ENCODE results near the gene TMEM202.
"Not testable (repeated sequence)": the region's sequence is repeated elsewhere in the genome, so short reads cannot be mapped to it uniquely, and the experiment has no call there.

TMEM202 gene

GRCh38 chr15:72404356-72404755, 6.3 kb downstream of the TMEM202 start:
- DNase-seq (ENCODE audit: low read depth) = no peak

DNA sequence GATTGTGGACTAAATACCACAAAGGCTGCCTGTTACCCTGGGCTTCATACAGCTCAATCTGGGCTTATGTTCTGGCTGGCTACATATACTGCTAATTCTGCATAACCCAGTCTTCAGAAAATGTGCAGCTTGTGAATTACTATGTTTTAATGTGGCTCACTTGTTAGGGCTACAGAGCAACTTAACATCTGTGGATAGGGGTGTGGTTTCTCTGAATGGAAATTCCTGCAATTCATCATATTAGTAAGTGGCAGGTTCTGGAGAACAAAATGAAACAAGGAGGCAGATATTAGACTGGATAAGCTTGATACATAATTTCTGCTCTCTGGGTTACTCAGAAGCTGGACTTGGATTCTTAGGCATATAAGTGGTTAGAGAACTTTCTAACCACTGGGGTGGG, 6.7 kb downstream of the TMEM202 start:
- DNase-seq (ENCODE audit: low read depth) = no peak

DNA sequence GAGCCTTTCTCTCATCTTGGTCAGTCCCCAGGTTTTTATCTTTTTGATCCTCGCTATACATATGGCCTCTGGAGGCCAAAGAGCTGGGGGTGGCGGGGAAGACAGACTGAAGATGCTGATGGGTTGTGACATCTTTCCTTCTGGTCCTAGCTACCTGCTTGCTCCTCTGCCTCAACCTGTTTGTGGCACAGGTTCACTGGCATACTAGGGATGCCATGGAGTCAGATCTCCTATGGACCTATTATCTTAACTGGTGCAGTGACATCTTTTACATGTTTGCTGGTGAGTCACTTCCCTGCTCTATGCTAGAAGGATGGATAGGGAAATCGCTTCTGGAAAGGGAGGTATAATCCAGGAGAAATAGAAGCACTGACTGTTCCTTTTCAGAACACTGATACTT, 8.8 kb downstream of the TMEM202 start:
- no peak for DNase-seq (ENCODE audit: low read depth)

GRCh38 chr15:72411111-72411510, 13.0 kb downstream of the TMEM202 start:
- no peak for DNase-seq (ENCODE audit: low read depth)

DNA sequence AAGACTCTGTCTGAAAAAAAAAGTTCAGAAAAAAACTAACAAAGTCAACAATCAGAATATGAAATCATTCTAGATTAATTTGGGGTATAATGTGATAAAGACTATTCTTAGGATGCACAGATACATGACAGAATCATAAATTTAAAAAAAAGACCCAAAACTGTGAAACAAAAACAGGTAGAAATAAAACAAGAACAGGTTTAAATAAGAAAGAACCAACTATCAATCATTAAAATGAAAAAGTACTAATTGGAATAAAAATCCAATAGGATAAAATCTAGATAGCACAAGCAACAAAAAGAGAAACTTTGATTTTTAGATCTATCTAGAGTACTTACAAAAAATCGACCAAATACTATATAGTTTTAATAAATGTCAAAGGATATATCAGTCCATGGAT, 13.4 kb downstream of the TMEM202 start:
- no peak for DNase-seq (ENCODE audit: low read depth)

- not testable (repeated sequence) for DNase-seq (ENCODE audit: low read depth)
Measured at GRCh38 chr15:72413337-72413736, 15.2 kb downstream of the TMEM202 start.

DNA sequence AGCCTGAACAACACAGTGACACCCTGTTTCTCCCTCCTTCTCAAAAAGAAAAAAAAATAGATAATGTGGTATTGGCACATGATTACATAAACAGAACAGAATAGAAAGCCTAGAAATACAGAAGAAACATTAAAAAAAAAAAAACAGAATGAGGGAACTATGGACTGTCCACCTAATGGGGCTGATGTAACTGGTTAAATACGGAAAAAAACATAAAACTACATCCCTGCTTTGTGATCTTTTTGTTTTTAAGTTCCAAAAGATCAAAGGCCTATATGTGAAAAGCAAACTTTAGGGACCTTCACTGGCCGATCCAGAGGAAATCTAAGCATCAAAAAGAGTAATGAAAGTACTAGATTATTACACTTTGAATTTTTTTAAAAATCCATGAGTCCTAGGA, 17.2 kb downstream of the TMEM202 start:
- DNase-seq (ENCODE audit: low read depth) = no peak

- not testable (repeated sequence) for DNase-seq (ENCODE audit: low read depth)
Measured at GRCh38 chr15:72419768-72420167, 21.7 kb downstream of the TMEM202 start.

- no peak for DNase-seq (ENCODE audit: low read depth)
Measured at GRCh38 chr15:72420576-72420975, 22.5 kb downstream of the TMEM202 start.

GRCh38 chr15:72421484-72421883, 23.4 kb downstream of the TMEM202 start:
- DNase-seq (ENCODE audit: low read depth) = no peak

DNA sequence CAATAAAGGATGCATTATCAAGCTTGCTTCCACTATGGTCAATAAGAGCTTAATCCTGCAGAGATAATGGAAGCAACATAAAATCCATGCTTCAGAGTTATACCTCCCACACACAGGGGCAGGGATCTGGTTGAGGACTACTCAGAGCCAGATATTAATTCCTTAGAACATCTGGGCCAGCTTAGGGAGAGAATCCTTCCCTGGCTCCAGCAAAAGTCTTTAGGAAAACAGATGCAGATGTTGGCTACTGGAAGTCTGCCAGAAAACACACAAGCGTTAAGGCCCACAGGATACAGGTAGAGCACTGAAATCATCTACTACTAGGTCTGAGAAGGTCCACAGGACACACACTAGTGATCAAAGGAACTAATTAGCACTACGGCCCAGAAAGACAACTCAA, 25.2 kb downstream of the TMEM202 start:
- DNase-seq (ENCODE audit: low read depth) = no peak

DNA sequence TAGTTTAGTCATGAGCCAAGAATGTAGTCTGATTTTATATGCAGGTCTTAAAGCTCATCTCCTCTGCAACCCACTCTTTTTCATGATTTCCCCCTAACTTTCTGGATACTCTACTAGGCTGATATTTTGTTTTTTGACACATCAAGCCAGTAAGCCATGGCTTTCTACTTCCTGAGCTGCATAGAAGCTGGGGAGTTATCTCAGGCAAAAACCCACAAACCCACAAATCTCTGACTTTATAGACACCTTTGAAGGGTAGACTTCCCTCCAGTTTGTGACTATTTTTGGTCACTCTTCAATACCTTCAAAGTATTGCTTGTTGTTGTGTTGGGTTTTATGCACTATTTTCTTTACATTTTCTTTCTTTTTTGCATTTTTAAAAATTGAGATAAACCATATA, 28.6 kb downstream of the TMEM202 start:
- no peak for DNase-seq (ENCODE audit: low read depth)

GRCh38 chr15:72437650-72438316, 39.7 kb downstream of the TMEM202 start:
- no peak for DNase-seq (ENCODE audit: low read depth)

DNA sequence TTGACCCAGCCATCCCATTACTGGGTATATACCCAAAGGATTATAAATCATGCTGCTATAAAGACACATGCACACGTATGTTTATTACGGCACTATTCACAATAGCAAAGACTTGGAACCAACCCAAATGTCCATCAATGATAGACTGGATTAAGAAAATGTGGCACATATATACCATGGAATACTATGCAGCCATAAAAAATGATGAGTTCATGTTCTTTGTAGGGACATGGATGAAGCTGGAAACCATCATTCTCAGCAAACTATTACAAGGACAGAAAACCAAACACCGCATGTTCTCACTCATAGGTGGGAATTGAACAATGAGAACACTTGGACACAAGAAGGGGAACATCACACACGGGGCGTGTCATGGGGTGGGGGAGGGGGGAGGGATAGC, 44.7 kb downstream of the TMEM202 start:
- not testable (repeated sequence) for DNase-seq (ENCODE audit: low read depth)

- no peak for DNase-seq (ENCODE audit: low read depth)
Measured at GRCh38 chr15:72445426-72445825, 47.3 kb downstream of the TMEM202 start.

DNA sequence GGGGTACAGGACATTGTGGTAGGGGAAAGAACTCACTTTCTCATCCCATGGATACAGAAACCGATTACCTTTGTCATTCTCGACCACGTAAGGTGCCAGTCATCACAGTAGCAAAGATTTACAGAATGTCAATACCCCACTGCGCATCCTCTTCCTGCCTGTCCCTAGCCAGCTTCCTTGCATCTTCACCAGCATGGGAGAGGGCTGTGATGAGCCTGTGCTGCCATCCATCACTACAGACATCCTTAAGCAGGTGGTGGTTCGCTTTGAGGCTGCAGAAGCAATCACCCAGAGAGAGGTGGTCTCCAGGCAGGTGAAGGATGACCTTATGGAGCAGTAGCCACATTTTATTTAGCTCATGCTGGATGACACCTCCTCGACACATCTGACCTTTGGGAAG, 52.7 kb downstream of the TMEM202 start:
- no peak for DNase-seq (ENCODE audit: low read depth)

- DNase-seq (ENCODE audit: low read depth) = no peak
Measured at GRCh38 chr15:72451224-72451623, 53.1 kb downstream of the TMEM202 start.

DNA sequence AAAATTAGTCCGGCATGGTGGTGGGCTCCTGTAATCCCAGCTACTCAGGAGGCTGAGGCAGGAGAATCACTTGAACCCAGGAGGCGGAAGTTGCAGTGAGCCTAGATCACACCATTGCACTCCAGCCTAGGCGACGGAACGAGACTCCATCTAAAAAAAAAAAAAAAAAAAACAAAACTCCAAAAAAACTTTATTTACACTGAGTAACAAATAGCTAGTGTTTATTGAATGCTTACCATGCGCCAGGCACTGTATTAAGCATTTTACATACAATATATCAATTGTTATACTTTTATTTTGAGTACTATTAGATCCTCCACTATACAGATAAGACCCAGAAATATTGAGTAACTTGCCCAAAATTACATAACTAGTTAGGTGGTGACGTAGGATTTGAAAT, 58.6 kb downstream of the TMEM202 start:
- no peak for DNase-seq (ENCODE audit: low read depth)
